ENCODE measurements around the gene ULK4. TPM values are rescaled to one million over a fixed set of nuclear protein-coding genes. Genes with fewer than 3 reads are reported as not detected.

Gene ULK4
- total and polyA plus RNA-seq, 9 of the 15 experiments (the other 6 are each of a cell fraction or from before 2014, with no cell fraction given) = 3.0 to 5.9 (median 3.5) TPM

- DNase-seq (ENCODE audit: extremely low read depth in 1 of 4, low spot score in 3 of 4) (no peak), FAIRE-seq (no peak), ATAC-seq (no peak)
- whole genome bisulfite sequencing (ENCODE audit: insufficient coverage, low coverage, missing lambda C conversion rate) = 0% methylated on average over 1 of the region's 1 CpG
- ChIA-PET POLR2A (interaction anchor here (0.7 kb wide), 1 partner anchor 13 kb away, joined by 4 read pairs; no protein-coding TSS in a partner anchor), CTCF (ENCODE audit: low intra/inter-chr PET ratio) (no interaction called here)
- H3K9me1 ChIP-seq (ENCODE audit: control insufficient read depth, insufficient read depth, low read length) = no peaks in the 10 kb centered on the region
- H3K27ac ChIP-seq (ENCODE audit: extremely low read depth, low read depth, low read length) = no peak overlapping the region
- H3K4me2 ChIP-seq (ENCODE audit: insufficient read depth, low read length) = no peak overlapping the region
- no TSS peak for BruUV-seq (replicated peaks)
- no peaks in the 10 kb centered on the region for H3K9me3 ChIP-seq (replicated peaks; ENCODE audit: control insufficient read depth, insufficient read depth, low read depth, low read length)
- no peaks in the 10 kb centered on the region for H3K27me3 ChIP-seq (ENCODE audit: control insufficient read depth in 2 of 2, insufficient read depth in 2 of 2, low read length in 2 of 2)
- no peaks in the 10 kb centered on the region for H3K36me3 ChIP-seq (ENCODE audit: control insufficient read depth, insufficient read depth, low read length)
- no peak overlapping the region for H3K4me3 ChIP-seq
- in situ Hi-C loops (cut with MboI) = no loop called here
- no peaks in the 10 kb centered on the region for H4K20me1 ChIP-seq (replicated peaks; ENCODE audit: control insufficient read depth, insufficient read depth, low read length)
- no peaks in the 10 kb centered on the region for H3K79me2 ChIP-seq (ENCODE audit: control insufficient read depth, insufficient read depth, low read length)
- no peak overlapping the region for H3K9ac ChIP-seq (ENCODE audit: insufficient read depth in 1 of 2, low read depth in 2 of 2, low read length in 2 of 2)
- intact Hi-C loops (cut with micrococcal nuclease) = no loop called here
- no peaks in the 10 kb centered on the region for H3K4me1 ChIP-seq (replicated peaks in 1 of 2; ENCODE audit: control insufficient read depth in 2 of 2, insufficient read depth in 2 of 2, low read length in 2 of 2)
- H2AFZ ChIP-seq (ENCODE audit: low read depth, low read length) = no peak overlapping the region
- TF ChIP-seq, protein P1, sequence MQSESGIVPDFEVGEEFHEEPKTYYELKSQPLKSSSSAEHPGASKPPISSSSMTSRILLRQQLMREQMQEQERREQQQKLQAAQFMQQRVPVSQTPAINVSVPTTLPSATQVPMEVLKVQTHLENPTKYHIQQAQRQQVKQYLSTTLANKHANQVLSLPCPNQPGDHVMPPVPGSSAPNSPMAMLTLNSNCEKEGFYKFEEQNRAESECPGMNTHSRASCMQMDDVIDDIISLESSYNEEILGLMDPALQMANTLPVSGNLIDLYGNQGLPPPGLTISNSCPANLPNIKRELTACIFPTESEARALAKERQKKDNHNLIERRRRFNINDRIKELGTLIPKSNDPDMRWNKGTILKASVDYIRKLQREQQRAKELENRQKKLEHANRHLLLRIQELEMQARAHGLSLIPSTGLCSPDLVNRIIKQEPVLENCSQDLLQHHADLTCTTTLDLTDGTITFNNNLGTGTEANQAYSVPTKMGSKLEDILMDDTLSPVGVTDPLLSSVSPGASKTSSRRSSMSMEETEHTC (IDR thresholded peaks at IDR 0.05) = no peak
- TF ChIP-seq EZH2 (IDR thresholded peaks at IDR 0.05; ENCODE audit: borderline replicate concordance, low read depth, low read length) (no peak), CREBBP (IDR thresholded peaks at IDR 0.05; ENCODE audit: low read depth, low read length) (no peak), PHF21A (IDR thresholded peaks at IDR 0.05; ENCODE audit: borderline replicate concordance, low read depth) (no peak), HDAC3 (IDR thresholded peaks at IDR 0.05; ENCODE audit: borderline replicate concordance, partially characterized antibody) (no peak), RBM39 (optimal IDR thresholded peaks at IDR 0.05; ENCODE audit: low read depth, low read length) (no peak), PPARD (CRISPR knock-in tag; IDR thresholded peaks at IDR 0.05) (no peak), FOXJ3 (CRISPR knock-in tag; IDR thresholded peaks at IDR 0.05) (no peak), EHMT2 (IDR thresholded peaks at IDR 0.05) (no peak), POLR2G (IDR thresholded peaks at IDR 0.05; ENCODE audit: low read depth, low read length) (no peak), SMAD1 (IDR thresholded peaks at IDR 0.05; ENCODE audit: low read depth, low read length, partially characterized antibody) (no peak), PURB (CRISPR knock-in tag; IDR thresholded peaks at IDR 0.05; ENCODE audit: low read depth) (no peak), ZBTB17 (CRISPR knock-in tag; IDR thresholded peaks at IDR 0.05) (no peak), HNRNPH1 (optimal IDR thresholded peaks at IDR 0.05; ENCODE audit: low read depth, low read length) (no peak), ATF2 (CRISPR knock-in tag; IDR thresholded peaks at IDR 0.05) (no peak)
- TF ChIP-seq, protein P2, sequence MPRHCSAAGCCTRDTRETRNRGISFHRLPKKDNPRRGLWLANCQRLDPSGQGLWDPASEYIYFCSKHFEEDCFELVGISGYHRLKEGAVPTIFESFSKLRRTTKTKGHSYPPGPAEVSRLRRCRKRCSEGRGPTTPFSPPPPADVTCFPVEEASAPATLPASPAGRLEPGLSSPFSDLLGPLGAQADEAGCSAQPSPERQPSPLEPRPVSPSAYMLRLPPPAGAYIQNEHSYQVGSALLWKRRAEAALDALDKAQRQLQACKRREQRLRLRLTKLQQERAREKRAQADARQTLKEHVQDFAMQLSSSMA (CRISPR knock-in tag; IDR thresholded peaks at IDR 0.05) = no peak
- TF ChIP-seq, protein P3, sequence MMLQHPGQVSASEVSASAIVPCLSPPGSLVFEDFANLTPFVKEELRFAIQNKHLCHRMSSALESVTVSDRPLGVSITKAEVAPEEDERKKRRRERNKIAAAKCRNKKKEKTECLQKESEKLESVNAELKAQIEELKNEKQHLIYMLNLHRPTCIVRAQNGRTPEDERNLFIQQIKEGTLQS (IDR thresholded peaks at IDR 0.05) = no peak
- TF ChIP-seq, protein P3 (CRISPR knock-in tag; conservative IDR thresholded peaks at IDR 0.05) = no peak
These were observed 492.8 kb downstream of the ULK4 start for GRCh38 chr3:41469083-41469482.

All from K562 (cell line).